ENCODE measurements around the gene TAS2R14.

TAS2R14 gene

GRCh38 chr12:10939163-10939562, at the start of gene TAS2R14:
TAS2R14 (minus strand) TSS chr12:10939263; CDS start chr12:10939207, 56 bp downstream.
- no peak for DNase-seq

- DNase-seq = no peak
These were observed 47.7 kb upstream of the TAS2R14 start, which contains the start of gene TAS2R50 for GRCh38 chr12:10986812-10987211. TAS2R50 (minus strand) TSS chr12:10986912; CDS start chr12:10986860, 52 bp downstream.

DNA sequence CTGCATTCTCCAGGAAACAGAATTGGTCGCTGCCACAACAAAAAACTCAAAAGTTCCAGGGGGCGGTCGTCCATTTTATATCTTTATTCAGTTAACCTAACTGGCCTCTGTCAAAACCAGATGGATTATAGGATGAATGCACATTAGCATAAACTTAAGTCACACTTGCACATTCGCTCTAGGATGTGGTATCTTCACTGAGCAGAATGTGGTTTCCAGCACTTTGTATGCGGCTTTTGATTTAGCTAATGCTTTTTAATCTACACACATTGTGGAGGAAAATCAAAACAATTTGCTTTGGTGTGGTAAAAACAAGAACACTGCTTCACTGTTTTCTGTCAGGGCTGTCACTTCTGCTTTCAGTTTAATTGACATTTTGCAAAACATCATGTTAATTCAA, 43.2 kb upstream of the TAS2R14 start:
- DNase-seq = no peak

GRCh38 chr12:10974965-10975364, 35.9 kb upstream of the TAS2R14 start:
- DNase-seq = no peak

DNA sequence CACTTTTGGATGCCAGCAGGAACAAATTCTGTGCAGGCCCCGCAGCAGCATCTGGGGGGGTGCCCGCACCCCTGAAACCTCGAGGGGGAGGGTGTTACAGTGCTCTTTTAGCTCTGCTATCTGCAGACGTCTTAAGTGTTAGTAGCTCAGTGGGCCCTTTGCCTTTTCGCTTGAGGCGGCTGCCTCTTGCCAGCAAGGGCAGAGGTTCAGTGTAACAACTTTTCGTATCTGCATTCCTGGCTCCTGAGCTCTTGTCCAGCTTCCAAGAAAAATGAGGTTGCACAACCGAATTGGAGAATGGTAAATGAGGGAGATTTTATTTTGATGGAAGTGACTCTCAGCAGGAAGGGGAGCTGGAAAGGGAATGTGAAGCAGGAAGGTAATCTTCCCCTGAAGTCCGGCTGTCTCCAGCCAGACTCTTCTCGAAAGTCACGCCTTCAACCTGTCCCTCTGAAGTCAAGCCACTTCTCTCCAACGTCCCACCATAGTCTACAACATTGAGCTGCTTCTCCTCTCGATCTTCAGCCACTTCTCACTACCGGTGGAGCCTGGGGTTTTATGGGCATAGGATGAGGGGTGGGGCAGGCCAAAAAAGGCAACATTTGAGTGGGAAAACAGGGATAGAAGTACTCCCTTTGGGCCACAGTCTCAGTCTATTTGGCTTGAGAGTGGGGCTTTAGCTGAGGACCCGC, 29.8 kb upstream of the TAS2R14 start:
- DNase-seq = no peak

DNA sequence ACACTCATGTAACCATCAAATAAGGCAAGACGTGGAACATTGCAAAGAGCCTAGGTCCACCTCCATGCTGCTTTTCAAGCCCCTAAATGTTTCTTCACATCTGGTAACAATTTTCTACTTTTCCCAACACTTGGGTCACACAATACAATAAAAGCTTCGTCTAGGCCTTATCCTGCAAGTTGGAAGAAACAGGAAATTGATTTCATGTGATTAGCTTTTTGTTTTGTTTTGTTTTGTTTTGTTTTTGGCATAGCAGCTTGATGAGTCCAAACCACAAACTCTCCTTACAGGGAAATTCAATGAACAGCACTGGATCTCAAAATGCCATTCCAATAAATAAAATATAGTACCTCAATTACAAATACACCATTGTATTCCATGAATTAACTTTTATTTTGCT, 28.3 kb upstream of the TAS2R14 start:
- no peak for DNase-seq

GRCh38 chr12:10966314-10966713, 27.3 kb upstream of the TAS2R14 start:
- DNase-seq = no peak

DNA sequence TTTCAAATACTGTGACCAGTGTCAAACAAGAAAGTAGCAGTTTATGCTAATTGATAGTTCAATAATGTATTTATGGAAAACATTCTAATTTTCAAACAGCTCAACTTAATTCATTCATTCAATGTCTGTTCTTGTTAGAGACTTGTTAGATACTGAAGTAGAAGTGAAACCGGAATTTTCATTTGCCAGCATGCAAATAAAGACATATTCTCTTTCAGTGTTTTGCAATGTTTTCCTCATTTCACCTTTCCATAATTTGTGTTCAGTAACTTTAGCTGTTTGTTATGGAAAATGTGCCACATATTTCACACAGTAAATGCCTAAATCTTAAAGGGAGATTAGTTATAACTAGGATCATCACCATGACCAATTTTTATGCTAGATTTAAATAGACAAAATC, 26.4 kb upstream of the TAS2R14 start:
- DNase-seq = no peak

DNA sequence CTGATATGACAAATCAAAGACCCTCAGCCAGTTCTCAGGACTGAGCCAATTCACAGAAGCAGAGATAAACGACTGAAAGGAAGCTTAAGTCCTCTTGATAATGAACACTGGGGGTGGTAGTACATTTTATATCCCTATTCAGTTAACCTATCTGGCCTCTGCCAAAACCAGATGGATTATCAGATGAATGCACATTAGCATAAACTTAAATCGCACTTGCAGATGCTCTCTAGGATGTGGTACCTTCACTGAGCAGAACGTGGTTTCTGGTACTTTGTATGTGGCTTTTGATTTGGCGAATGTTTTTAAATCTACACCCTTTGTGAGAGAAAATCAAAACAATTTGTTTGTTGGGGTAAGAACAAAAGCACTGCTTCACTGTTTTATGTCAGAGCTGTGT, 21.1 kb upstream of the TAS2R14 start:
- DNase-seq = no peak

DNA sequence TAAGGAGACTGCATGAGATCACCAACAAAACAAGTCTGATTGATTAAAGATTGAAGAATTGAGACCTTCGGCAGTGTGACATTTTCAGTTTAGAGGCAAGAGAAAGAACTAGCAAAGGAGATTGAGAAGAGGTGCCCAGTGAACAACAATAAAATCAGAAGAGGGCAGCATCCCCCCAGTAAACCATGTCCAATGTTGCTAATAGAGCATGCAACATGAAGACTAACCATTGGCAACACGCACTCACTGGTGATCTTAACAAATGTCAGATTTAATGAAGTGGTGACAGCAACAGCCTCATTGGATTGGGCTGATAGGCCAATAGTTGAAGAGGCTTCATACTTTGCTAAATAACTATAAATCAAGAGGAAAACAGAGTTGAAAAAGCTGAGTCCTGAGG, 20.7 kb upstream of the TAS2R14 start:
- no peak for DNase-seq

DNA sequence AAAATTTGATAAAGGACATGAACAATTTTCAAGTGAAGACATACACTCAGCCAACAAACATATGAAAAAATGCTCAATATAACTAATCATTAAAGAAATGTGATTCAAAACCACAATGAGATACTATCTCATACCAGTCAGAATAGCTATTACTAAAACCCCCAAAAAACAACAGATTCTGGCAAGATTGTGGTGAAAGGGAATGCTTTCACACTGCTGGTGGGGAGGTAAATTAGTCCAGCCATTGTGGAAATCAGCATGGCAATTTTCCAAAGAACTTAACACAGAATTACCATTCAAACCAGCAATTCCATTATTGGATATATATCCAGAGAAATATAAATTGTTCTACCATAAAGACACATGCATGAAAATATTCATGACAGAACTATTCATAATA, 18.7 kb upstream of the TAS2R14 start:
- no peak for DNase-seq

- DNase-seq = no peak
These were observed 17.0 kb upstream of the TAS2R14 start for GRCh38 chr12:10956085-10956484.

- DNase-seq = no peak
These were observed 13.6 kb upstream of the TAS2R14 start for GRCh38 chr12:10952645-10953044.

- DNase-seq = no peak
These were observed 4.1 kb upstream of the TAS2R14 start for GRCh38 chr12:10943167-10943566.

GRCh38 chr12:10941916-10942607, 3.0 kb upstream of the TAS2R14 start:
- DNase-seq = no peak

GRCh38 chr12:10941369-10941768, 2.3 kb upstream of the TAS2R14 start:
- no peak for DNase-seq

DNA sequence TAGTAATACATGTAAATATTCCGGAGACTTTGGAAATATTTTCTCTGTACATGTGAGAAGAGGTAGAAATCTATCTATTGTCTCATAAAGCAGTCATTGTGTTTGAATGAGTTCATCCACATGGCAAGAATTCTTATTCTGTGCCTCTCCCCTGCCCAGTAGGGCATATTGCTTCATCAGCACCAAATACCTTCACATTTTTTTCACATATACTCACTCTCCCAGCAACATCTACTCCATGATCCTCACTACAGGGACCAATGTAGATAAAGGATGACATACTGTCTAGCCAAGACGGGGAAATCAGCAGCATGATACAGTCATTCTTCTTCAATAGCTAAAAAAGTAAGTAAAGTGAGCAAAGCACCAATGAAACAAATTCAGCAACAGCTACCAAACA, 1.3 kb upstream of the TAS2R14 start:
- no peak for DNase-seq

DNA sequence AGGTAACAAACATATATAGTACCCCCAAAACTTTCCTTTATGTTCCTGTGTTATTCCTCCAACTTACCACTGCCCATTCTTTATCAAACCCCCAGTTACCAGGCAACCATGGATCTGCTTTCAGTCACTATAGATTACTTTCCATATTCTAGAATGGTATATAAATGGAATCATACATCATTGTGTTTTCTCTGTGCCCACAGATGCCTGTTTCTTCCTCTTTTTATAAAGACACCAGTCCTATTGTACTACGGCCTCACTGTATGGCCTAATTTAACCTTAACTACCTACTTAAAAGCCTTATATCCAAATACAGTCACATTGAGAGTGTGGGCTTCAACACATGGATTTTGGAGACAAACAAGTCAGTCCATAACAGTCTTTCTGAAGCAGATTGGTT, 2.6 kb downstream of the TAS2R14 start:
- no peak for DNase-seq

DNA sequence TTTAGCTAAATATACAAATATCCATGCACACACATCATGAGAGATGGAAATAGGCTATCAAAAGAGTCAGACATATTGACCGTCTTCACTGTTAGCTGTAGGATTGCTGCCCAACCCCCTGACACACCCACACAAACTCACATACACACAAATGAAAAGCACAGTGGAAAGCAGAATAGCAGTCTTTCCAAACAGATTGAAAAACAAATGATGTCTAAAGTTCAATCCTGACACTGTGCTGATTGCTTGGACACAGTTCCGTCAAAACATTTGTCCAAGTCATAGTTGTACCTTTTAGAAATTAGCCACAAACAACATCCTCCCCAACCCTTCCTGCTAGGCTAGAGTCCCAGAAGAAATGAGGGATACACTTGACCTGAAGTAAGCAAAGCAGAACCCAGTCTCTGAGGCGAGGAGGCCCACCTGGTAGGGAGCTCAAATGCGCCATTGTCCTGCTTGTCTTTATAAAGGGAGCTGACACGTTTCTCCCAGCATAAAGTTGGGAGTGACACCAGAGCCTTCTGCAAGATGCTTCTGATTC, 10.2 kb downstream of the TAS2R14 start, which contains the start of gene PRH2:
PRH2 (plus strand) TSS at position 491 of the 541 bp plus-strand sequence; CDS start at position 529, 38 bp downstream.
- no peak for DNase-seq

GRCh38 chr12:10926269-10926668, 12.8 kb downstream of the TAS2R14 start:
- DNase-seq = no peak

DNA sequence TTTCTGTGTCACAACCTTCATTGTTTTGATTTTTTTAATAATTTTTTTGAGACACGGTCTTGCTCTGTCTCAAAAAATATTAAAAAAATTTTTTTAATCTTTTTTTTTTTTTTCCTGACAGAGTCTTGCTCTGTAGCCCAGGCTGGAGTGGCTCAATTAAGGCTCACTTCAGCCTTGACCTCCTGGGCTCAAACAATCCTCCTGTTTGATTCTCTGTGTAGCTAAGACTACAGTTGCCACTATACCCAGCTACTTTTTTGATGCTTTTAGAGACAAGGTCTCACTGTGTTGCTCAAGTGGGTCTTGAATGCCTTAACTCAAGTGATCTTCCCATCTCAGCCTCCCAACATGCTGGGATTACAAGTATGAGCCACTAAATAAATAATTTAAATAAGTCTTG, 19.3 kb downstream of the TAS2R14 start:
- DNase-seq = no peak

GRCh38 chr12:10910380-10910779, 28.7 kb downstream of the TAS2R14 start:
- no peak for DNase-seq

GRCh38 chr12:10909462-10909861, 29.6 kb downstream of the TAS2R14 start, which contains the start of gene TAS2R13:
TAS2R13 (minus strand) TSS chr12:10909562; CDS start chr12:10909298, 264 bp downstream.
- no peak for DNase-seq

GRCh38 chr12:10904686-10905085, 34.4 kb downstream of the TAS2R14 start:
- no peak for DNase-seq

Data from DMS79 treated with DMSO at 0.1 percent for 48 hours (cell line).